Measurements from ENCODE around the gene DUSP5. TPM values are rescaled to one million over a fixed set of nuclear protein-coding genes. Genes with fewer than 3 reads are reported as not detected.

The DUSP5 gene
- total RNA-seq, 4 donors from 2014 or later, result 12.4 to 27.9 (median 23.6) TPM

- Histone ChIP-seq H3K4me3 (no peak overlapping the region), H3K27ac (no peak overlapping the region), H3K4me1 (peaks cover 0 to 12% (median 5%) of the 10 kb centered on the region in 4 donors), H3K27me3 (peaks cover 0 to 18% of the 10 kb centered on the region in 2 donors), H3K36me3 (no peaks in the 10 kb centered on the region), H3K9me3 (no peaks in the 10 kb centered on the region)
- WGBS, 2 donors, result 23 to 29% methylated on average over 3 of the region's 3 CpGs
- DNase-seq (ENCODE audit: low spot score in 2 of 2), result no peak
- TF ChIP-seq CTCF (IDR thresholded peaks at IDR 0.05), result no peak
Measured at GRCh38 chr10:110533149-110533548, 35.4 kb downstream of the DUSP5 start.

- Histone ChIP-seq H3K36me3 (no peaks in the 10 kb centered on the region), H3K27ac (no peak overlapping the region), H3K9me3 (no peaks in the 10 kb centered on the region), H3K27me3 (peaks cover 0 to 18% of the 10 kb centered on the region in 2 donors), H3K4me3 (no peak overlapping the region), H3K4me1 (peaks cover 0 to 11% (median 5%) of the 10 kb centered on the region in 4 donors)
- no peak for TF ChIP-seq EP300 (IDR thresholded peaks at IDR 0.05)
- no peak for DNase-seq (ENCODE audit: low spot score in 2 of 2)
- WGBS, 2 donors, result 69 to 75% methylated on average over 2 of the region's 2 CpGs
Measured at GRCh38 chr10:110534571-110534970, 36.9 kb downstream of the DUSP5 start.

- WGBS, 2 donors, result 55 to 61% methylated on average over 12 of the region's 12 CpGs
Measured at GRCh38 chr10:110535958-110536891, 38.5 kb downstream of the DUSP5 start.

GRCh38 chr10:110539091-110539490 lies 41.4 kb downstream of the DUSP5 start:
- TF ChIP-seq POLR2A (IDR thresholded peaks at IDR 0.05) (no peak), CTCF (IDR thresholded peaks at IDR 0.05) (no peak), EP300 (IDR thresholded peaks at IDR 0.05) (no peak)
- 85 to 89% methylated on average over 4 of the region's 4 CpGs for WGBS, 2 donors

More at GRCh38 chr10:110535958-110536891, 38.5 kb downstream of the DUSP5 start:
- peak in 1 of 5 experiments; percentile 17 for TF ChIP-seq CTCF (IDR thresholded peaks at IDR 0.05)
- no peak for TF ChIP-seq POLR2A (IDR thresholded peaks at IDR 0.05)
- Histone ChIP-seq H3K36me3 (no peaks in the 10 kb centered on the region), H3K4me3 (no peak overlapping the region), H3K27me3 (peaks cover 0 to 4% of the 10 kb centered on the region in 2 donors), H3K4me1 (no peaks in the 10 kb centered on the region), H3K9me3 (no peaks in the 10 kb centered on the region), H3K27ac (no peak overlapping the region)
- no peak for DNase-seq (ENCODE audit: low spot score in 2 of 2)

GRCh38 chr10:110540031-110540430 lies 42.3 kb downstream of the DUSP5 start:
- Histone ChIP-seq H3K27me3 (no peaks in the 10 kb centered on the region), H3K9me3 (no peaks in the 10 kb centered on the region), H3K4me3 (no peak overlapping the region), H3K36me3 (no peaks in the 10 kb centered on the region), H3K27ac (no peak overlapping the region), H3K4me1 (no peaks in the 10 kb centered on the region)
- no peak for TF ChIP-seq CTCF (IDR thresholded peaks at IDR 0.05)
- no peak for TF ChIP-seq POLR2A (IDR thresholded peaks at IDR 0.05)
- TF ChIP-seq EP300 (IDR thresholded peaks at IDR 0.05), result no peak
- 37 to 44% methylated on average over 1 of the region's 1 CpG for WGBS, 2 donors
- no peak for DNase-seq (ENCODE audit: low spot score in 2 of 2)

More at GRCh38 chr10:110539091-110539490, 41.4 kb downstream of the DUSP5 start:
- Histone ChIP-seq H3K27me3 (no peaks in the 10 kb centered on the region), H3K27ac (no peak overlapping the region), H3K36me3 (no peaks in the 10 kb centered on the region), H3K4me3 (no peak overlapping the region), H3K9me3 (no peaks in the 10 kb centered on the region), H3K4me1 (no peaks in the 10 kb centered on the region)
- no peak for DNase-seq (ENCODE audit: low spot score in 2 of 2)

All from tibial nerve (tissue), 4 donors.